ENCODE data around the gene GLRA3.
"Not testable (repeated sequence)": the region's sequence is repeated elsewhere in the genome, so short reads cannot be mapped to it uniquely, and the experiment has no call there.

GLRA3 gene

GRCh38 chr4:174805746-174806145, 23.3 kb downstream of the GLRA3 start:
- ChIA-PET CTCF (interaction anchor here (1.0 to 2.3 kb wide), 3 partner anchors 9 to 12 kb away, joined by 4 to 5 read pairs (median 4); no protein-coding TSS in a partner anchor), POLR2A (interaction anchor here (0.5 kb wide), 1 partner anchor 108 kb away, joined by 4 read pairs; no protein-coding TSS in a partner anchor)
- no peak for TF ChIP-seq CTCF (IDR thresholded peaks at IDR 0.05; ENCODE audit: control extremely low read depth, extremely low read depth, low read depth, missing control alignments)
- no peak for DNase-seq (ENCODE audit: extremely low spot score)

GRCh38 chr4:174794543-174795094, 34.4 kb downstream of the GLRA3 start:
- no peak for TF ChIP-seq CTCF (IDR thresholded peaks at IDR 0.05; ENCODE audit: control extremely low read depth, extremely low read depth, low read depth, missing control alignments)
- no peak for DNase-seq (ENCODE audit: extremely low spot score)
- ChIA-PET CTCF (no interaction called here), POLR2A (no interaction called here)

- no peak for DNase-seq (ENCODE audit: extremely low spot score)
- no peak for TF ChIP-seq CTCF (IDR thresholded peaks at IDR 0.05; ENCODE audit: control extremely low read depth, extremely low read depth, low read depth, missing control alignments)
- POLR2A ChIA-PET = no interaction called here
- CTCF ChIA-PET = interaction anchor here (2.0 kb wide), 1 partner anchor 27 kb away, joined by 5 read pairs; no protein-coding TSS in a partner anchor
Measured at GRCh38 chr4:174789657-174790056, 39.4 kb downstream of the GLRA3 start.

- DNase-seq (ENCODE audit: extremely low spot score); CTCF ChIA-PET; POLR2A ChIA-PET: not testable (repeated sequence)
Measured at GRCh38 chr4:174778274-174778986, 50.6 kb downstream of the GLRA3 start.

GRCh38 chr4:174775366-174775765, 53.7 kb downstream of the GLRA3 start:
- CTCF ChIA-PET = no interaction called here
- no peak for TF ChIP-seq CTCF (IDR thresholded peaks at IDR 0.05; ENCODE audit: control extremely low read depth, extremely low read depth, low read depth, missing control alignments)
- POLR2A ChIA-PET = no interaction called here
- DNase-seq (ENCODE audit: extremely low spot score) = no peak

GRCh38 chr4:174764105-174764729, 64.8 kb downstream of the GLRA3 start:
- TF ChIP-seq CTCF (IDR thresholded peaks at IDR 0.05; ENCODE audit: control extremely low read depth, extremely low read depth, low read depth, missing control alignments) = peak; percentile 69
- POLR2A ChIA-PET = no interaction called here
- DNase-seq (ENCODE audit: extremely low spot score) = peak; percentile 22
- CTCF ChIA-PET = interaction anchor here (0.7 to 2.2 kb wide), 9 partner anchors 9 to 1577 kb away, joined by 3 to 7 read pairs (median 3); no protein-coding TSS in a partner anchor

All from GM10248 (cell line).